Osteoblast (primary cell): ENCODE data around the gene TIGD1. TPM values are rescaled to one million over a fixed set of nuclear protein-coding genes. Genes with fewer than 3 reads are reported as not detected.
"Not testable (repeated sequence)": the region's sequence is repeated elsewhere in the genome, so short reads cannot be mapped to it uniquely, and the experiment has no call there.

Experiments used
- DNase-seq: peaks from one replicate; pipeline ENCODE4 v3.0.0; 2011; ENCODE audit warnings: low spot score, mixed read lengths; ENCODE audit not compliant: insufficient read length; ENCODE audit errors: missing footprints
- H2AFZ ChIP-seq: 2 replicates; pipeline ENCODE4 v1.6.0; 2011; ENCODE audit warnings: mild to moderate bottlenecking, low read length
- H3K27ac ChIP-seq: 2 replicates; pipeline ENCODE4 v1.5.1; 2011; ENCODE audit warnings: mild to moderate bottlenecking, low read depth, low read length, moderate library complexity
- H3K27me3 ChIP-seq: 2 replicates; pipeline ENCODE4 v1.6.0; 2012; ENCODE audit warnings: mild to moderate bottlenecking, control low read depth, inconsistent platforms, low read length, moderate library complexity; ENCODE audit not compliant: insufficient read depth
- H3K36me3 ChIP-seq: 2 replicates; pipeline ENCODE4 v1.5.1; 2011; ENCODE audit warnings: mild to moderate bottlenecking, low read length, control low read depth, moderate library complexity; ENCODE audit not compliant: insufficient read depth
- H3K4me1 ChIP-seq: 2 replicates; pipeline ENCODE4 v1.5.1; 2011; ENCODE audit warnings: mild to moderate bottlenecking, low read length, control low read depth, moderate library complexity; ENCODE audit not compliant: insufficient read depth
- H3K4me2 ChIP-seq: 2 replicates; pipeline ENCODE4 v1.6.0; 2011; ENCODE audit warnings: mild to moderate bottlenecking, low read length; ENCODE audit not compliant: insufficient read depth
- H3K4me3 ChIP-seq: fragments of 200-600 bp; sonication (generic); 3 replicates; pipeline ENCODE4 v1.5.1; 2012; ENCODE audit warnings: mild to moderate bottlenecking, low read length, inconsistent platforms; ENCODE audit not compliant: insufficient read depth
- H3K79me2 ChIP-seq: 2 replicates; pipeline ENCODE4 v1.6.0; 2012; ENCODE audit warnings: mild to moderate bottlenecking, low read length, control low read depth, inconsistent platforms; ENCODE audit not compliant: insufficient read depth
- H3K9me3 ChIP-seq: 2 replicates; pipeline ENCODE4 v1.5.1; 2011; ENCODE audit warnings: low read depth, low read length, control low read depth
- H4K20me1 ChIP-seq: 2 replicates; pipeline ENCODE4 v1.6.0; 2012; ENCODE audit warnings: mild to moderate bottlenecking, low read length, control low read depth; ENCODE audit not compliant: insufficient read depth
- CTCF ChIP-seq: IDR thresholded peaks from 2 replicates; pipeline ENCODE4 v1.5.1; 2011; ENCODE audit warnings: mild to moderate bottlenecking, low read depth, low read length, moderate library complexity; ENCODE audit errors: extremely low read depth
- total RNA-seq: library from RNA; depleted of rRNA; stranded (reverse); fragments of >200 nt; gene quantifications from 2 replicates; pipeline ENCODE4 v1.2.3, GENCODE V29; 2012

The TIGD1 gene
- total RNA-seq, 1 donor = 5.8 TPM

GRCh38 chr2:232535761-232536530 lies 14.4 kb downstream of the TIGD1 start:
- H3K79me2 ChIP-seq = no peaks in the 10 kb centered on the region
- peak; percentile 77 for DNase-seq
- peaks cover 16% of the 10 kb centered on the region for H3K27me3 ChIP-seq
- H3K4me2 ChIP-seq = no peak overlapping the region
- no peaks in the 10 kb centered on the region for H3K4me1 ChIP-seq
- H4K20me1 ChIP-seq = no peaks in the 10 kb centered on the region
- no peak for TF ChIP-seq CTCF
- H3K27ac ChIP-seq = no peak overlapping the region
- H3K9me3 ChIP-seq = peaks cover 5% of the 10 kb centered on the region
- H2AFZ ChIP-seq = no peak overlapping the region
- H3K4me3 ChIP-seq = no peak overlapping the region
- no peaks in the 10 kb centered on the region for H3K36me3 ChIP-seq

- H3K27me3 ChIP-seq = peaks cover 13% of the 10 kb centered on the region
- peaks cover 5% of the 10 kb centered on the region for H3K9me3 ChIP-seq
- no peak for TF ChIP-seq CTCF
- no peaks in the 10 kb centered on the region for H3K36me3 ChIP-seq
- H4K20me1 ChIP-seq = no peaks in the 10 kb centered on the region
- H3K4me3 ChIP-seq = no peak overlapping the region
- H3K4me1 ChIP-seq = no peaks in the 10 kb centered on the region
- H3K27ac ChIP-seq = no peak overlapping the region
- H3K4me2 ChIP-seq = no peak overlapping the region
- H3K79me2 ChIP-seq = no peaks in the 10 kb centered on the region
- peak; percentile 62 for DNase-seq
- no peak overlapping the region for H2AFZ ChIP-seq
These were observed 15.3 kb downstream of the TIGD1 start for GRCh38 chr2:232534940-232535651.

- Histone ChIP-seq H3K36me3 (no peaks in the 10 kb centered on the region), H3K27ac (no peak overlapping the region), H2AFZ (no peak overlapping the region), H4K20me1 (no peaks in the 10 kb centered on the region), H3K4me1 (no peaks in the 10 kb centered on the region), H3K79me2 (no peaks in the 10 kb centered on the region), H3K27me3 (peaks cover 8% of the 10 kb centered on the region), H3K9me3 (peaks cover 5% of the 10 kb centered on the region), H3K4me2 (no peak overlapping the region), H3K4me3 (no peak overlapping the region)
- TF ChIP-seq CTCF = no peak
- peak; percentile 90 for DNase-seq
These were observed 16.2 kb downstream of the TIGD1 start for GRCh38 chr2:232533944-232534710.

GRCh38 chr2:232532821-232533220 lies 17.5 kb downstream of the TIGD1 start:
- H3K4me1 ChIP-seq, H3K4me2 ChIP-seq, H4K20me1 ChIP-seq, H3K36me3 ChIP-seq, H2AFZ ChIP-seq, H3K4me3 ChIP-seq, H3K27ac ChIP-seq, H3K27me3 ChIP-seq, H3K9me3 ChIP-seq, H3K79me2 ChIP-seq: not testable (repeated sequence)
- DNase-seq = peak; percentile 57
